ENCODE results near the gene RAB36.
A peak's percentile ranks its signal among the peaks of the same experiment; 100 is the strongest.
"Not testable (repeated sequence)": the region's sequence is repeated elsewhere in the genome, so short reads cannot be mapped to it uniquely, and the experiment has no call there.

Gene RAB36

GRCh38 chr22:23132376-23133091 lies 12.7 kb upstream of the RAB36 start:
- H3K4ac ChIP-seq (ENCODE audit: low read length), result no peak overlapping the region
- no peak overlapping the region for H3K4me3 ChIP-seq (ENCODE audit: low read length in 2 of 2)
- no peak overlapping the region for H4K91ac ChIP-seq (ENCODE audit: low read depth, low read length, poor library complexity)
- no peak overlapping the region for H4K8ac ChIP-seq (ENCODE audit: low read depth, low read length)
- H2BK5ac ChIP-seq (ENCODE audit: low read length), result no peak overlapping the region
- no peak overlapping the region for H3K27ac ChIP-seq (replicated peaks; ENCODE audit: low read length)
- no peak overlapping the region for H2AFZ ChIP-seq (ENCODE audit: low read length)
- H3K14ac ChIP-seq (ENCODE audit: low read length), result no peak overlapping the region
- no peak overlapping the region for H3K9ac ChIP-seq (ENCODE audit: low read depth, low read length, poor library complexity)
- H3K9me3 ChIP-seq (replicated peaks in 1 of 2; ENCODE audit: control insufficient read depth in 2 of 2, insufficient read depth in 1 of 2, low read depth in 1 of 2, low read length in 2 of 2), result no peaks in the 10 kb centered on the region
- H3K36me3 ChIP-seq (replicated peaks in 1 of 2; ENCODE audit: control insufficient read depth in 2 of 2, insufficient read depth in 2 of 2, low read length in 2 of 2), result no peaks in the 10 kb centered on the region
- no peak overlapping the region for H3K23ac ChIP-seq (ENCODE audit: low read depth, low read length, poor library complexity)
- H2BK15ac ChIP-seq (ENCODE audit: low read length), result no peak overlapping the region
- no CpG with 5 or more reads among the region's 10 CpGs for WGBS, 2 donors (ENCODE audit: extremely low coverage in 2 of 2, insufficient read length in 2 of 2, insufficient replicate concordance in 1 of 2)
- DNase-seq (ENCODE audit: low spot score), result no peak
- no peak overlapping the region for H2AK5ac ChIP-seq (ENCODE audit: low read depth, low read length)
- no peaks in the 10 kb centered on the region for H3K79me1 ChIP-seq (ENCODE audit: low read depth, low read length)
- no peaks in the 10 kb centered on the region for H3K27me3 ChIP-seq (ENCODE audit: control insufficient read depth in 3 of 3, insufficient read depth in 3 of 3, low read depth in 1 of 3, low read length in 3 of 3)
- H3K18ac ChIP-seq (ENCODE audit: low read length), result no peak overlapping the region
- H3K4me2 ChIP-seq (ENCODE audit: insufficient read depth, low read length, poor library complexity, severe bottlenecking), result no peak overlapping the region
- H2BK120ac ChIP-seq (ENCODE audit: low read depth, low read length), result no peak overlapping the region
- H3K4me1 ChIP-seq (ENCODE audit: control insufficient read depth in 2 of 2, insufficient read depth in 1 of 2, low read depth in 1 of 2, low read length in 2 of 2), result peaks cover 3 to 8% of the 10 kb centered on the region in 2 donors
- H2BK12ac ChIP-seq (ENCODE audit: low read length), result no peak overlapping the region

- Histone ChIP-seq H3K36me3 (replicated peaks in 1 of 2; ENCODE audit: control insufficient read depth in 2 of 2, insufficient read depth in 2 of 2, low read length in 2 of 2) (no peaks in the 10 kb centered on the region), H3K4me1 (ENCODE audit: control insufficient read depth in 2 of 2, insufficient read depth in 1 of 2, low read depth in 1 of 2, low read length in 2 of 2) (peaks cover 0 to 5% of the 10 kb centered on the region in 2 donors), H4K91ac (ENCODE audit: low read depth, low read length, poor library complexity) (no peak overlapping the region), H3K18ac (ENCODE audit: low read length) (peak overlapping the region; percentile 72), H3K23ac (ENCODE audit: low read depth, low read length, poor library complexity) (peak overlapping the region; percentile 92), H3K4ac (ENCODE audit: low read length) (no peak overlapping the region), H3K9me3 (replicated peaks in 1 of 2; ENCODE audit: control insufficient read depth in 2 of 2, insufficient read depth in 1 of 2, low read depth in 1 of 2, low read length in 2 of 2) (no peaks in the 10 kb centered on the region), H2AK5ac (ENCODE audit: low read depth, low read length) (no peak overlapping the region), H2BK12ac (ENCODE audit: low read length) (no peak overlapping the region), H3K9ac (ENCODE audit: low read depth, low read length, poor library complexity) (no peak overlapping the region), H2BK5ac (ENCODE audit: low read length) (no peak overlapping the region), H2BK120ac (ENCODE audit: low read depth, low read length) (no peak overlapping the region), H3K14ac (ENCODE audit: low read length) (no peak overlapping the region), H2BK15ac (ENCODE audit: low read length) (no peak overlapping the region), H3K4me2 (ENCODE audit: insufficient read depth, low read length, poor library complexity, severe bottlenecking) (no peak overlapping the region), H2AFZ (ENCODE audit: low read length) (no peak overlapping the region), H3K4me3 (ENCODE audit: low read length in 2 of 2) (no peak overlapping the region), H3K27me3 (ENCODE audit: control insufficient read depth in 3 of 3, insufficient read depth in 3 of 3, low read depth in 1 of 3, low read length in 3 of 3) (no peaks in the 10 kb centered on the region), H3K79me1 (ENCODE audit: low read depth, low read length) (no peaks in the 10 kb centered on the region), H3K27ac (replicated peaks; ENCODE audit: low read length) (no peak overlapping the region), H4K8ac (ENCODE audit: low read depth, low read length) (no peak overlapping the region)
- no CpG with 5 or more reads among the region's 10 CpGs for WGBS, 2 donors (ENCODE audit: extremely low coverage in 2 of 2, insufficient read length in 2 of 2, insufficient replicate concordance in 1 of 2)
- DNase-seq (ENCODE audit: low spot score), result no peak
These were observed 11.4 kb upstream of the RAB36 start for GRCh38 chr22:23133922-23134321.

GRCh38 chr22:23136991-23137390 lies 8.3 kb upstream of the RAB36 start:
- H3K4me1 ChIP-seq (ENCODE audit: control insufficient read depth in 2 of 2, insufficient read depth in 1 of 2, low read depth in 1 of 2, low read length in 2 of 2), result peaks cover 5 to 10% of the 10 kb centered on the region in 2 donors
- H3K4me2 ChIP-seq (ENCODE audit: insufficient read depth, low read length, poor library complexity, severe bottlenecking); H2AK5ac ChIP-seq (ENCODE audit: low read depth, low read length); H3K27ac ChIP-seq (replicated peaks; ENCODE audit: low read length); H2AFZ ChIP-seq (ENCODE audit: low read length); H3K18ac ChIP-seq (ENCODE audit: low read length); H2BK5ac ChIP-seq (ENCODE audit: low read length); H3K4me3 ChIP-seq (ENCODE audit: low read length in 2 of 2); H2BK15ac ChIP-seq (ENCODE audit: low read length); H3K9me3 ChIP-seq (replicated peaks in 1 of 2; ENCODE audit: control insufficient read depth in 2 of 2, insufficient read depth in 1 of 2, low read depth in 1 of 2, low read length in 2 of 2); H4K8ac ChIP-seq (ENCODE audit: low read depth, low read length); DNase-seq (ENCODE audit: low spot score); H2BK120ac ChIP-seq (ENCODE audit: low read depth, low read length); H3K36me3 ChIP-seq (replicated peaks in 1 of 2; ENCODE audit: control insufficient read depth in 2 of 2, insufficient read depth in 2 of 2, low read length in 2 of 2); H3K9ac ChIP-seq (ENCODE audit: low read depth, low read length, poor library complexity); H4K91ac ChIP-seq (ENCODE audit: low read depth, low read length, poor library complexity); H3K79me1 ChIP-seq (ENCODE audit: low read depth, low read length); H3K27me3 ChIP-seq (ENCODE audit: control insufficient read depth in 3 of 3, insufficient read depth in 3 of 3, low read depth in 1 of 3, low read length in 3 of 3); H2BK12ac ChIP-seq (ENCODE audit: low read length); H3K14ac ChIP-seq (ENCODE audit: low read length); H3K4ac ChIP-seq (ENCODE audit: low read length); H3K23ac ChIP-seq (ENCODE audit: low read depth, low read length, poor library complexity): not testable (repeated sequence)
- WGBS, 2 donors (ENCODE audit: extremely low coverage in 2 of 2, insufficient read length in 2 of 2, insufficient replicate concordance in 1 of 2), result no CpG with 5 or more reads among the region's 4 CpGs

- no peaks in the 10 kb centered on the region for H3K27me3 ChIP-seq (ENCODE audit: control insufficient read depth in 3 of 3, insufficient read depth in 3 of 3, low read depth in 1 of 3, low read length in 3 of 3)
- H3K27ac ChIP-seq (replicated peaks; ENCODE audit: low read length), result no peak overlapping the region
- no peak overlapping the region for H3K14ac ChIP-seq (ENCODE audit: low read length)
- no peak overlapping the region for H3K4ac ChIP-seq (ENCODE audit: low read length)
- no peak overlapping the region for H2BK120ac ChIP-seq (ENCODE audit: low read depth, low read length)
- H3K36me3 ChIP-seq (replicated peaks in 1 of 2; ENCODE audit: control insufficient read depth in 2 of 2, insufficient read depth in 2 of 2, low read length in 2 of 2), result no peaks in the 10 kb centered on the region
- no peak overlapping the region for H2AK5ac ChIP-seq (ENCODE audit: low read depth, low read length)
- no peak overlapping the region for H4K8ac ChIP-seq (ENCODE audit: low read depth, low read length)
- no peak overlapping the region for H3K18ac ChIP-seq (ENCODE audit: low read length)
- H3K4me1 ChIP-seq (ENCODE audit: control insufficient read depth in 2 of 2, insufficient read depth in 1 of 2, low read depth in 1 of 2, low read length in 2 of 2), result peaks cover 5 to 14% of the 10 kb centered on the region in 2 donors
- no peaks in the 10 kb centered on the region for H3K9me3 ChIP-seq (replicated peaks in 1 of 2; ENCODE audit: control insufficient read depth in 2 of 2, insufficient read depth in 1 of 2, low read depth in 1 of 2, low read length in 2 of 2)
- H3K4me3 ChIP-seq (ENCODE audit: low read length in 2 of 2), result no peak overlapping the region
- DNase-seq (ENCODE audit: low spot score), result no peak
- no peak overlapping the region for H2BK12ac ChIP-seq (ENCODE audit: low read length)
- H2AFZ ChIP-seq (ENCODE audit: low read length), result peak overlapping the region; percentile 38
- no peak overlapping the region for H4K91ac ChIP-seq (ENCODE audit: low read depth, low read length, poor library complexity)
- no peak overlapping the region for H3K23ac ChIP-seq (ENCODE audit: low read depth, low read length, poor library complexity)
- no peak overlapping the region for H2BK5ac ChIP-seq (ENCODE audit: low read length)
- H3K9ac ChIP-seq (ENCODE audit: low read depth, low read length, poor library complexity), result no peak overlapping the region
- no CpG with 5 or more reads among the region's 3 CpGs for WGBS, 2 donors (ENCODE audit: extremely low coverage in 2 of 2, insufficient read length in 2 of 2, insufficient replicate concordance in 1 of 2)
- H3K79me1 ChIP-seq (ENCODE audit: low read depth, low read length), result no peaks in the 10 kb centered on the region
- H2BK15ac ChIP-seq (ENCODE audit: low read length), result no peak overlapping the region
- H3K4me2 ChIP-seq (ENCODE audit: insufficient read depth, low read length, poor library complexity, severe bottlenecking), result no peak overlapping the region
These were observed 7.8 kb upstream of the RAB36 start for GRCh38 chr22:23137468-23137867.
